CD4-positive, alpha-beta T cell treated with Interleukin-6 at 100 ng/mL for 8 hours (primary cell): ENCODE data around the gene AP5S1.

Experiments used
- DNase-seq: peaks from one replicate; pipeline ENCODE4 v3.0.0-alpha.2; 2020; ENCODE audit warnings: mixed read lengths, low spot score

The AP5S1 gene

GRCh38 chr20:3876676-3877075 is 56.3 kb downstream of the AP5S1 start:
- DNase-seq, result no peak
